Erythroblast (primary cell): Measurements from ENCODE around the gene OLFML2B.

Experiments used
- GATA1 ChIP-seq: IDR thresholded peaks from 2 replicates; pipeline ENCODE4 v1.6.1; 2011; ENCODE audit warnings: low read depth, mild to moderate bottlenecking, control low read depth, low read length, moderate library complexity
- POLR2A ChIP-seq: IDR thresholded peaks from 2 replicates; pipeline ENCODE4 v1.6.1; 2011; ENCODE audit warnings: mild to moderate bottlenecking, low read length

GRCh38 chr1:161946071-161946987 lies 77.3 kb downstream of the OLFML2B start:
- TF ChIP-seq POLR2A (no peak), GATA1 (no peak)
